Dermis blood vessel endothelial cell (primary cell): ENCODE measurements around the gene NRG2. TPM values are rescaled to one million over a fixed set of nuclear protein-coding genes. Genes with fewer than 3 reads are reported as not detected.

Experiments used
- DNase-seq: peaks from one replicate; pipeline ENCODE4 v3.0.0; 2010
- total RNA-seq: library from RNA; depleted of rRNA; stranded (reverse); fragments of >200 nt; gene quantifications from 2 replicates; pipeline ENCODE4 v1.2.3, GENCODE V29; 2014

Gene NRG2
- total RNA-seq, 1 donor from 2014 or later, result 0.51 TPM

DNA sequence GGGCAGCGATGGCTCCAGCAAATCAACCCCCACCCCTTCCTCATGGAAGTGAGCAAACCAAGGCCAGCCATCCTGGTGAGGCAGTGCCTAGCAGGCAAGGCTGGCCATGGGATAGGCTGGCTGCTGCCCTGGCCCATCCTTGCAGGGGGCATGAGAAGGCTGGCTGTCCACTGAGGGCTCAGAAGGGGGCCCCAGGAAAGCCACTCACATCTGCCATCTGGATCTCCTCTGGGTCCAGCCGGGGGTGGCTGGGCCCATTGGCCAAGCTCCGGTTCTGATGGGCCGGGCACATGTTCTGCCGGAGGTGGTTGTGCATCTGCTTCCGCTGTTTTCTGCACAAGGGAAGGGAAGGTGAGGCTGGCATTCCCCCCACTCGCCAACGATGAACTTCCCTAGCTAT, 190.4 kb downstream of the NRG2 start:
- DNase-seq, result no peak

DNA sequence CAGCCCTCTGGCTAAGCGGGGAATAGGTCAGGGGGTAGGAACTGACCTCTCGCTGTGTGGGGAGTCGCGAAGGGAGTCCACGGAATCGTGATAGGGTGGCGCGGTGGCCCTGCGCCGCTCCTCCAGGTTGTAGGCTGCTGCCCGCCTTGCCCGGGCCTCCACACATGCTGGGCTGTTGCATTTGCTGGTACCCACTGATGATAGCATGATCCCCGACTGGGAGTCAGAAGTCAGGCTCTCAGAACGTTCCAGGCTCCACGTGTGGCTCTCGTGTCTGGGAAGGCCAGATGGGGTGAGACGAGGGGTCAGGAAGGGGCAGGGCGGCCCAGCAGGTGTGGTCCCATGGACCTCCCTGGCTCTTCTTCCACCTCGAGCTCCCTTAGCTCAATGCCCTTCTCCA, 191.5 kb downstream of the NRG2 start:
- DNase-seq, result no peak

GRCh38 chr5:139850423-139851016, 192.6 kb downstream of the NRG2 start:
- no peak for DNase-seq

DNA sequence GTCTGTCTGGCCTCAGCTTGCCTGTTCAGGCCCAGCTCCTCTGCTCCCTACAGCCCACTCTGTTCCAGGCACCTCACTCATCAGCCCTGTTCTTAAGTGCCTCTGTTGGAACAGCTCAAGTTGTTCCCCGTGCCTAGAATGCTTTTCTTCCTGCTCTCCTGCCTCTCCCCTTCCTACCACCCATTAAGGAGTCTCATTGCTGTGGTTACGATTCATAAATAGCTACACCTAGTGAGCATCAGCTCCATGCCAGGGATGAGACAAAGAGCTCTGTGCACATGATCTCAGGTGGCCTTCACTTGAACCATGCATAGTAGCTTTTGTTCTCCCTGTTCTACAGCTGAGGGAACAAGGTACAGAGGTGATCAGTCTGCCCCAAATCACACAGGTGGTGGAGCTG, 193.2 kb downstream of the NRG2 start:
- peak; percentile 15 for DNase-seq

GRCh38 chr5:139849501-139849900, 193.6 kb downstream of the NRG2 start:
- no peak for DNase-seq

DNA sequence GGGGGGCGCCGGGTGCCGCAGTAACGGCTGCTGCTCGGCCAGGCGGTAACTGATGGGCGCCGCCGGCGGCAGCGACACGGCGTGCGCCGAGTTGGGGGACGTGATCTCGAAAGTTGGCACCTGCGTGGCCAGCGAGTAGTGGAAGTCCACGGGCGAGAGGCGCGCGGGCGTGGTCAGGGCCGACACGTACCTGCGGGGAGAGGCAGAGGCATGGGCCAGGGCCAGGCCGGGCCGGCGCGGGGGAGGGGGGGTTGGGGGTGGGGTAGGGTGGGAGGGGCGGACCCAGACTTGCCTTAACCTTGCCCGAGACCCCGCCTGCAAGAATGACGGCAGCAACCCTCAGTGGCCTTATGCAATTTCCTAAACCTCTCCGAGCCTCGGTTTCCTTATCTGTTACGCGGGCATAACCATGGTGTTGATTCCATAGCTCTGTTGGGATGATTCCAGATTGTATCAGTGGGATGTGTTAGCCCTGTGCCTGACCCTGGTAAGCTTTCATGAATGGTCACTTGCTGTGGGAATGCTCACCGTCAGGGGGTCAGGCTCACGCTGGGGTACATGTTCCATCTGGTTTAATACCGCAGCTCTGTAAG, 194.5 kb downstream of the NRG2 start:
- peak; percentile 15 for DNase-seq

DNA sequence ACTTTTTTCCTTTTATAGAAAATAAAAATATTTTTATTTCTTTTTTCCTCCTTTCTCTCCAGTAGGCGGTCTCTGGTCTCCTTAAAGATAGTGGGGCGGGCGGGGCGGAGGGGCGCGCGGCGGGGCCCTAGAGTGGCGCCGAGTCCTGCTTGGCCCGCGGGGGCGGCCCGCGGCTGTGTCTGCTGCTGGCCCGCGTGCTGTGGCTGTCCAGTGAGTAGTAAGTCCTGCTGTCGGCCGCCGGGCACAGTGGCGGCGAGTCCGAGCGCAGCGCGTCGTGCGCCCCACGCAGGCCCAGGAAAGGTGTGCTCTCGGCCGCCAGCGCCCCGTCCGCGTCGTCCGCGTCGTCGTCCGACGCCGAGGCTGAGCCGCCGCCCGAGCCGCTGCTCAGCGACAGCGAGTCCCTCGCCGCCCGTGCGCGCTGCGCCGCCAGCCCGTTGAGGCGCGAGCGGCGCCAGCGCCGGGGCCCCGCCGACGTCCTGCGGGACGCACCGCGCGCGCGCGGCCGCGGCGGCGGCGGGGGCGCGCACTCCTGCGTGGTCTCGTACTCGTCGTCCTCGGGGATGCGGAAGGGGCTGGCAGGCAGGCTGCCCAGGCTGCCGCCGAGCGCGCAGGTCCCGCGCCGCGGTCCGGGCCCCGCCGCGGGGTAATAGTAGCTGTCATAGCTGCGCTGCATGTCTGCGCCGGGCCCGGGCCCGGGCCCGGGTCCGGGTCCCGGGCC, 195.2 kb downstream of the NRG2 start:
- peak; percentile 74 for DNase-seq

- no peak for DNase-seq
These were observed 196.0 kb downstream of the NRG2 start for GRCh38 chr5:139847091-139847490.

DNA sequence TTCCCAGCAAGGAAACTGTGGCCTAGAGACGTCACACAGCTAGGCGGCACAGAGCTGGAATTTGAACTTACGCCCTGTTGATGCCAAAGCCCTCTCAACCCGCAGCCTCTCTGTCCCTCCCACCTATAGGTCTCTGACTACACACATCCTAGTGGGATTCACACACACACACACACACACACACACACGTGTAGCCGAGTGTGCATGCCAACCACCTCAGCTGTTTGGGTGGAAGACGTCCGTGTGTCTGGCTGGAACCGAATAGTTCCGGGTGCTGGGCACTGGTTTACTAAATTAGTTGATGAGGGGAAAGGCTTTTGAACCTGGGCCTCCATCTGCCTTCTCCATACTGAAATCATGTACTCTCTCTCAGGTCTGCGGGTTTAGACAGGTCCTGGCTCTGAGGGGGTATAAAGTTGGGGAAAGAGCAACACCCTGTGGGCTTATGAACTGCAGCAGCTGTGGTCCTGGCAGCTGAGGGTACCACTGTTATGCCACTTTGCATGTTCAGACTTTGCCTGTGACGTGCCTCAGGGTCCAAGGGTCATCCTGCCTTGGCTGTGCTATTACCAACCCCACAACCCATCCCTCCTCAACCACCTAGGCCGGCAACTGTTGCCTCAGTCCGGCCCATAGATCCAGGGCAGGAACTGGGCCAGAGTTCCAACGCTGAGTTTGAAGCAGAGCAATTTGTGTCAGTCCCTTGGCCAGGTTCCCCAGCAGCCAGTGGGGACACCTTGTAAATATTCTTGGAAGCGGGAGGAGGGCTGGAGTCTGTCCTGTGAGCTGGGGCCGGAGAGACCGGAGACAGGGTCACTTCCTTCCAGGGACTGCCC, 197.0 kb downstream of the NRG2 start:
- DNase-seq, result no peak

- peak; percentile 87 for DNase-seq
These were observed 198.5 kb downstream of the NRG2 start for GRCh38 chr5:139844472-139845145.

- DNase-seq, result no peak
These were observed 199.1 kb downstream of the NRG2 start for GRCh38 chr5:139843991-139844390.

DNA sequence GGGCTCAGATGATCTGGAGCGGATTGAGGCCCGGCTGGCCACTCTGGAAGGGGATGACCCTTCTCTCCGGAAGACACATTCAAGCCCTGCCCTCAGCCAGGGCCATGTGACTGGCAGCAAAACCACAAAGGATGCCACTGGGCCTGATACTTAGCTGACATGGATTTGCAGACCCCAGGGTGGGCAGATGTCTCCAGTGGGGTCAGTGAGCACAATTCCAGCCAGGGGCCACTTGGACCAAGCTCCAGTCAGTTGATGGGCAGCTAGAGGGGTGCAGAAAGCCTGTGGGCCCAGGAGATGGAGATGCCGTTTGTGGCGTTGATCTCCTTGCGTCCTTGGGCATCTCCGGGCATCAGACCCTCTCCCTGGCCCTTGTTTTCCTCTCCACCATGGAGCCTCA, 200.8 kb downstream of the NRG2 start:
- no peak for DNase-seq

DNA sequence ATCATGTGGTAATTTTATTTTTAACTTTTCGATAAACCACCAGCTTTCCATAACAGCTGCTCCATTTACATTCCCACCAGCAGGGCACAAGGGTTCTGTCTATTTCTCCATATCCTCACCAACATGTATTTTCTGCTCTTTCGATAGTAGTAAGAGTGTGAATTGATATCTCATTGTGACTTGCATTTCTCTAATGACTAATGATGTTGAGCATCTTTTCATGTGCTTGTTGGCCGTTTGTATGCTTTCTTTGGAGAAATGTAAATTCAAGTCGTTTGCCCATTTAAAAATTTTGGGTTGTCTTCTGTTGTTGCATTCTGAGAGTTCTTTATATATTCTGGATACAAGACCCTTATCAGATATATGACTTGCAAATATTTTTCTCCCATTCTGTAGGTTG, 201.6 kb downstream of the NRG2 start:
- DNase-seq, result no peak

DNA sequence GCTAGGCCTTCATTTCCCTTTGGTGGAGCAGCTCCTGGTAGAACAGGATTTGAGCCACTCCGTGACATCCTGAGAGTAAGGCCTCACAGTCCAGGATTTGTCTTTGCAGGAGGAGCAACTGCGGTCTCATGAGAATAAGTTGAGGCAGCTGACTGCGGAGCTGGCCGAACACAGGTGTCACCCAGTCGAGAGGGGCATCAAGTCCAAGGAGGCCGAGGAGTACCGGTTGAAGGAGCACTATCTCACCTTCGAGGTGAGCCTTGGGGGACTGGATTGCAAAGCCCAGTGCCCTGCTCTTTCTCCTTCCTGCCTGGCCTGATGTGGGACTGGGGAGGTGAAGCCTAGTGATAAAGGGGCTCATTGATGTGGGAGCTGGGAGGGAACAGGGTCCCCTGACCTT, 203.2 kb downstream of the NRG2 start:
- DNase-seq, result no peak

DNA sequence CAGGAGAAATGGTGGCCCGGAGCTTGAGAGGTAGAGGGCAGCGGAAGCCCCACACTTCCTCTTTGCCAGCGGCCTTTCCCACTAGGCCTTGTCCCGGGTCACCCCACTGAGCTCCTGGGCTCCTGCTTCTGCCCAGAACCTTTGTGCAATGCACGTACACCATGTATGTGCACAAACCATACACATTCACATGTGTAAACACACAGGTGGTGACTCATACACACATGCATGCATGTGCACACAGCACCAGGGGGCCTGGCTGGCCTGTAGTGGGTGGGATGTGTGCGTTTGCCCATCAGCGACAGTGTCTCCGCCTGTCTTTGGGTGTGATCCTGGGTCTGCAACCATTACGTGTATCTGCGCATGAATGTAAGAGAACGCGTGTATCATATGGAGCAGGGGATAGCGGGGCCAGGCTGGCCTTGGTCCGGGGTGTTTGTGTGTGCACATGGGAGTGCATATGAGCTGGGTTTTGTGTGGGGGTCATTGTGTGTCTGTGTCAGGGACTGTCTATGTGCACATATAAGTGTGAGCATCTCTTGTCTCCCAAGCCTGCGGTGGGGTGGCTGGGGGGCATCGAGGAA, 203.8 kb downstream of the NRG2 start:
- no peak for DNase-seq

DNA sequence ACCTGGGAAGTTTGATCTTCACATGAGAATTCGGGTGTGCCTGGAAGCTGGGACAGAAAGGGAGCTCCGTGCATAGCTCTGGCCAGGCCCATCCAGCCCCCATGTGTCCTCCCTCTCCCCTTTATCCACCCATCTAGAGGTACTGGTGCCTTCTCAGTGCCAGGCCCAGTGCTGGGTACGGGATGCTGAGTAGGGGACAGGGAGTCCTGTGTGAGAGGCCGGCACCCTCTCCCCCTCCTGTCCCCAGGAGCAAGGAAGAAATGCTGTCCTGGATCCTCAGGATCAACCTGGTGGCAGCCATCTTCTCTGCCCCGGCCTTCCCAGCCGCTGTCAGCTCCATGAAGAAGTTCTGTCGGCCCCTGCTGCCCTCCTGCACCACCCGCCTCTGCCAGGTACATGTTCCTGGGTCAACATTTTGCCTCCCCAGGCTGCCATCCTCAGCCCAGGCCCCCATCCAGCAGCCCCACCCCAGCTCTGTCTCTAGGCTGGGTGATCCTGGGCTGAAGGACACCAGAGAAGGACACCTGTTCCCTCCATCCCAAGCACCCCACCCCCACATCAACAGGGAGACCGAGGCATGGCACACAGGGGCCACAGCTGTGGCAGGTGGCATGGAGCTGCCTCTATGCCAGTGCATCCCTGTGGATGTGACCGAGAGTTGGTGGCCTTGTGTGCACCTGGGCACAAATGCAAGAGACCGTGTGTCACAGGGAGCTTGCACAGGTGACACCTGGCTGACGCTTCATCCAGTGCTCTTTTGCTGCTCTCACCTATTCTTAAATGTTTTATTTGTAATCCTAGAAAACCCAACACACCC, 204.5 kb downstream of the NRG2 start:
- no peak for DNase-seq

DNA sequence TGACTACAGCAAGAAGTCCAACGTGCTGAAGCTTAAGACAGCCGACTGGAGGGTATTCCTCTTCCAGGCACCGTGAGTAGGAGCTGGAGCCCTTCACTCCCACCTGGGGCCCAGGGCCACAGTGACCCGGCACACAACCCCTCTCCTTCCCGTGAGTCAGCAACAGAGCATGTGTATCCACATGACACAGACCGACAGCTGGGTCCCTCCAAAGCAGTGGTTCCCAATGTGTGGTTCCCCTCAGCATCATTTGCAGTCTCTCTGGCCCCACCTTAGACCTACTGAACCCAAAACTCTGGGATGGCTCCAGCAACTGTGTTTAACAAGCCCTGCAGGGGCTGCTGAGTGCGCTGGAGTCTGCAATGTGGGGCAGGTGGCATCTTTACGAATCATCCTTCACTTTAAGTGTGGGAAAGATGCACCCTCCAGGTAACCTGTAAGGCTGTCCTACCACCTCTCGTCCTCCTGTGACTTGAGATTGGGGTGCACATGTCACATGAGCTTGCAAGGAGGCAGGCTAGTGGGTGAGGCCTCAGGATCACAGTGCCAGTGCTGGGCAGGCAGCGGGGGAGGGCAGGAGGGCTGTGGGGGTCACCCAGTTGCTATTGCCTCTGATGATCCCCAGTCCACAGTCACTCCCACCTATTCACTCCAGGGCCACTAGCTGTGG, 205.3 kb downstream of the NRG2 start:
- no peak for DNase-seq

- DNase-seq, result no peak
These were observed 206.5 kb downstream of the NRG2 start for GRCh38 chr5:139836469-139837208.

- DNase-seq, result no peak
These were observed 207.4 kb downstream of the NRG2 start for GRCh38 chr5:139835656-139836055.

DNA sequence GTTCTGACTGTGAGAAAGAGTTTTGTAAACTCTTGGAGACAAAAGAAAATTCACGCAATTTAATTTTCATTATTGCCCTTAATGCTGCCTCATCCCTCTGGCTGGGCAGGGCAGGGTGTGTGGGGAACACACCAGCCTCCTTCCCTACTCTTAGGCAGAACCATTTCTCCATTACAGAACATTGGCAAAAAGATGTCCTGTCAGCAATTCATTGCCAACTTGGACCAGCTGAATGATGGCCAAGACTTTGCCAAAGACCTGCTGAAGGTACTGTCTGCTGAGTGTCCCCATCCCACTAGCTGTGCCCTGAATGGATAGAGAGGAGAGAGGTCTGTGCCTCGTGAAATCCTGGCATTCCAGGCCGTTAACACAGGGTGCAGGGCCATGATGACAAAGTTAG, 209.6 kb downstream of the NRG2 start:
- no peak for DNase-seq
